Osteoblast (primary cell): ENCODE data around the gene ZDHHC14. TPM values are rescaled to one million over a fixed set of nuclear protein-coding genes. Genes with fewer than 3 reads are reported as not detected.

ENCODE experiments used
- DNase-seq: peaks from one replicate; pipeline ENCODE4 v3.0.0; 2011; ENCODE audit warnings: low spot score, mixed read lengths; ENCODE audit not compliant: insufficient read length; ENCODE audit errors: missing footprints
- H2AFZ ChIP-seq: 2 replicates; pipeline ENCODE4 v1.6.0; 2011; ENCODE audit warnings: mild to moderate bottlenecking, low read length
- H3K27ac ChIP-seq: 2 replicates; pipeline ENCODE4 v1.5.1; 2011; ENCODE audit warnings: mild to moderate bottlenecking, low read depth, low read length, moderate library complexity
- H3K27me3 ChIP-seq: 2 replicates; pipeline ENCODE4 v1.6.0; 2012; ENCODE audit warnings: mild to moderate bottlenecking, control low read depth, inconsistent platforms, low read length, moderate library complexity; ENCODE audit not compliant: insufficient read depth
- H3K36me3 ChIP-seq: 2 replicates; pipeline ENCODE4 v1.5.1; 2011; ENCODE audit warnings: mild to moderate bottlenecking, low read length, control low read depth, moderate library complexity; ENCODE audit not compliant: insufficient read depth
- H3K4me1 ChIP-seq: 2 replicates; pipeline ENCODE4 v1.5.1; 2011; ENCODE audit warnings: mild to moderate bottlenecking, low read length, control low read depth, moderate library complexity; ENCODE audit not compliant: insufficient read depth
- H3K4me2 ChIP-seq: 2 replicates; pipeline ENCODE4 v1.6.0; 2011; ENCODE audit warnings: mild to moderate bottlenecking, low read length; ENCODE audit not compliant: insufficient read depth
- H3K4me3 ChIP-seq: fragments of 200-600 bp; sonication (generic); 3 replicates; pipeline ENCODE4 v1.5.1; 2012; ENCODE audit warnings: mild to moderate bottlenecking, low read length, inconsistent platforms; ENCODE audit not compliant: insufficient read depth
- H3K79me2 ChIP-seq: 2 replicates; pipeline ENCODE4 v1.6.0; 2012; ENCODE audit warnings: mild to moderate bottlenecking, low read length, control low read depth, inconsistent platforms; ENCODE audit not compliant: insufficient read depth
- H3K9me3 ChIP-seq: 2 replicates; pipeline ENCODE4 v1.5.1; 2011; ENCODE audit warnings: low read depth, low read length, control low read depth
- H4K20me1 ChIP-seq: 2 replicates; pipeline ENCODE4 v1.6.0; 2012; ENCODE audit warnings: mild to moderate bottlenecking, low read length, control low read depth; ENCODE audit not compliant: insufficient read depth
- CTCF ChIP-seq: IDR thresholded peaks from 2 replicates; pipeline ENCODE4 v1.5.1; 2011; ENCODE audit warnings: mild to moderate bottlenecking, low read depth, low read length, moderate library complexity; ENCODE audit errors: extremely low read depth
- total RNA-seq: library from RNA; depleted of rRNA; stranded (reverse); fragments of >200 nt; gene quantifications from 2 replicates; pipeline ENCODE4 v1.2.3, GENCODE V29; 2012

ZDHHC14 gene
- total RNA-seq, 1 donor: 1.4 TPM

GRCh38 chr6:157650261-157650640 lies 269.3 kb downstream of the ZDHHC14 start:
- DNase-seq: no peak
- no peaks in the 10 kb centered on the region for H3K79me2 ChIP-seq
- TF ChIP-seq CTCF: no peak
- H2AFZ ChIP-seq: no peak overlapping the region
- no peaks in the 10 kb centered on the region for H3K27me3 ChIP-seq
- no peaks in the 10 kb centered on the region for H3K9me3 ChIP-seq
- no peaks in the 10 kb centered on the region for H4K20me1 ChIP-seq
- no peak overlapping the region for H3K4me3 ChIP-seq
- no peak overlapping the region for H3K27ac ChIP-seq
- H3K36me3 ChIP-seq: no peaks in the 10 kb centered on the region
- H3K4me1 ChIP-seq: no peaks in the 10 kb centered on the region
- no peak overlapping the region for H3K4me2 ChIP-seq

GRCh38 chr6:157650801-157651200 lies 269.8 kb downstream of the ZDHHC14 start:
- TF ChIP-seq CTCF: no peak
- Histone ChIP-seq H3K36me3 (no peaks in the 10 kb centered on the region), H3K79me2 (no peaks in the 10 kb centered on the region), H3K4me1 (no peaks in the 10 kb centered on the region), H3K4me2 (no peak overlapping the region), H3K9me3 (no peaks in the 10 kb centered on the region), H3K27me3 (no peaks in the 10 kb centered on the region), H4K20me1 (no peaks in the 10 kb centered on the region), H3K27ac (no peak overlapping the region), H2AFZ (no peak overlapping the region), H3K4me3 (no peak overlapping the region)
- no peak for DNase-seq

- Histone ChIP-seq H3K36me3 (no peaks in the 10 kb centered on the region), H2AFZ (no peak overlapping the region), H3K4me3 (no peak overlapping the region), H3K27ac (no peak overlapping the region), H4K20me1 (no peaks in the 10 kb centered on the region), H3K27me3 (no peaks in the 10 kb centered on the region), H3K4me2 (no peak overlapping the region), H3K9me3 (no peaks in the 10 kb centered on the region), H3K79me2 (no peaks in the 10 kb centered on the region), H3K4me1 (no peaks in the 10 kb centered on the region)
- no peak for TF ChIP-seq CTCF
- no peak for DNase-seq
Observed at GRCh38 chr6:157651731-157652490, 270.9 kb downstream of the ZDHHC14 start.

GRCh38 chr6:157652601-157653363 lies 271.8 kb downstream of the ZDHHC14 start:
- no peaks in the 10 kb centered on the region for H3K27me3 ChIP-seq
- no peak for TF ChIP-seq CTCF
- H3K4me1 ChIP-seq: no peaks in the 10 kb centered on the region
- H3K79me2 ChIP-seq: no peaks in the 10 kb centered on the region
- no peak overlapping the region for H3K27ac ChIP-seq
- no peak for DNase-seq
- no peak overlapping the region for H3K4me3 ChIP-seq
- H3K4me2 ChIP-seq: no peak overlapping the region
- no peak overlapping the region for H2AFZ ChIP-seq
- H4K20me1 ChIP-seq: no peaks in the 10 kb centered on the region
- no peaks in the 10 kb centered on the region for H3K36me3 ChIP-seq
- no peaks in the 10 kb centered on the region for H3K9me3 ChIP-seq
